DOHH2 (cell line): Measurements from ENCODE around the gene PCDH9.

Source experiments
- H3F3A ChIP-seq: fragments of 200-600 bp; sonication (generic), shearing (Covaris generic); 2 replicates; pipeline ENCODE4 v1.6.0; 2016; ENCODE audit warnings: antibody characterized with exemption, mild to moderate bottlenecking; ENCODE audit not compliant: control insufficient read depth, insufficient read depth
- H3K27ac ChIP-seq: fragments of 200-600 bp; sonication (generic); 2 replicates; pipeline ENCODE4 v1.5.1; 2014; ENCODE audit warnings: low read depth, mild to moderate bottlenecking, low read length, moderate library complexity
- H3K27me3 ChIP-seq: fragments of 200-600 bp; sonication (generic); 2 replicates; pipeline ENCODE4 v1.6.1; 2014; ENCODE audit warnings: mild to moderate bottlenecking, low read length, mixed read lengths; ENCODE audit not compliant: control insufficient read depth
- H3K36me3 ChIP-seq: fragments of 200-600 bp; sonication (generic); 2 replicates; pipeline ENCODE4 v1.6.1; 2014; ENCODE audit warnings: mild to moderate bottlenecking, low read length, moderate library complexity, mixed read lengths; ENCODE audit not compliant: control insufficient read depth
- H3K4me1 ChIP-seq: fragments of 200-600 bp; sonication (generic); 2 replicates; pipeline ENCODE4 v1.6.1; 2014; ENCODE audit warnings: mild to moderate bottlenecking, low read length, mixed read lengths; ENCODE audit not compliant: control insufficient read depth
- H3K4me2 ChIP-seq: fragments of 200-600 bp; sonication (generic); 2 replicates; pipeline ENCODE4 v1.6.0; 2014; ENCODE audit warnings: mild to moderate bottlenecking, low read length, moderate library complexity
- H3K4me3 ChIP-seq: fragments of 200-600 bp; sonication (generic); 2 replicates; pipeline ENCODE4 v1.5.1; 2014; ENCODE audit warnings: mild to moderate bottlenecking, low read length, mixed read lengths
- H3K79me2 ChIP-seq: fragments of 200-600 bp; sonication (generic); 2 replicates; pipeline ENCODE4 v1.6.1; 2014; ENCODE audit warnings: mild to moderate bottlenecking, low read length, mixed read lengths; ENCODE audit not compliant: control insufficient read depth
- H3K9me2 ChIP-seq: fragments of 200-600 bp; sonication (generic); replicated peaks from 2 replicates; pipeline ENCODE4 v1.6.1; 2014; ENCODE audit warnings: mild to moderate bottlenecking, low read length, mixed read lengths; ENCODE audit not compliant: control insufficient read depth
- H3K9me3 ChIP-seq: fragments of 200-600 bp; sonication (generic); 2 replicates; pipeline ENCODE4 v1.6.1; 2014; ENCODE audit warnings: antibody characterized with exemption, low read length, mixed read lengths; ENCODE audit not compliant: control insufficient read depth, insufficient read depth
- H4K20me1 ChIP-seq: fragments of 200-600 bp; sonication (generic); 2 replicates; pipeline ENCODE4 v1.6.0; 2014; ENCODE audit warnings: low read depth, mild to moderate bottlenecking, antibody characterized with exemption, low read length, moderate library complexity; ENCODE audit not compliant: control insufficient read depth, insufficient read depth
- EZH2phosphoT487 ChIP-seq: fragments of 200-600 bp; sonication (generic); IDR thresholded peaks from 2 replicates; pipeline ENCODE4 v1.6.1; 2017; ENCODE audit warnings: borderline replicate concordance, mild to moderate bottlenecking, antibody characterized with exemption, low read length, moderate library complexity, mixed read lengths
- TF ChIP-seq, protein P1 (sequence below): fragments of 200-600 bp; sonication (generic); IDR thresholded peaks from one replicate; pipeline ENCODE4 v1.5.1; 2014; ENCODE audit warnings: antibody characterized with exemption, mild to moderate bottlenecking, low read depth, low read length; ENCODE audit not compliant: poor library complexity, severe bottlenecking

PCDH9 gene

DNA sequence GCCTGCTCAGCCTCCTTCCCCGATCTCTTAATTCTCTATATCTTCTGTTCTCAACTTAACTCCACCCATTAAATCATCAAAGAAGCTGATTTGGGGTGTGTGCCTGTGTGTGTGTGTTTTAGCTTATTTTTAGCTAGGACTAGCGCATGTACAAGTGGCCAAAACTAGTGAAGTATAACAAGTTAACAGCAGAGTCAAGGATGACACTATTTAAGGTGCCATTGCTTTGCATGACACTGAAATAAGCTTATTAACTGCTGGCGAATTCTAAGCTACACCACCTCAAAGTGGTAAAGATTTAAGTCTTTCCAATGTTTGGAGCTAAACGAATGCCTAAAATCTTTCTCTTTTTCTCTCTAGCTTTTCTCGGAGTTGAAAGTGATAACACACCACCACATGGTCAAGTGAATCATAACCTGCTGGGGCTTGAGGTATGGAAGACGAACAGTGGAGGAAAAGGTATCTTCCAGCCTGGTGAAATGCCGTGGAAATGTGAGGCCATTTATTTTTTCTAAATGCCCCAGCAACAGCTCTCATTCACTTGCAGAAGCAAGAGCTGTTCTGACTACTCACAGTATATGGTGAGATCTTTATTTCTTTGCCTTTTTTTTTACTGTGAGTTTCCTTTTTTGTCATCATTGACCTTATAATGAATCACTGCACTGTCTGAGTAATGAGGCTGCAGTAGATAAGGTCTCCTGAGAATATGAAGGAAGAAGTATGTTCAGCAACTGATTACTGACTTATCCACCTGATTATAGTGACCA lies 570.3 kb downstream of the PCDH9 start:
- no peaks in the 10 kb centered on the region for H3K27me3 ChIP-seq
- H3K9me3 ChIP-seq: 0 out of 2 replicates have a peak, but pooled peaks cover 8% of the 10 kb centered on the region
- H3K9me2 ChIP-seq: no peaks in the 10 kb centered on the region
- H4K20me1 ChIP-seq: no peaks in the 10 kb centered on the region
- H3K27ac ChIP-seq: peak overlapping the region; percentile 93
- H3K36me3 ChIP-seq: peaks cover 33% of the 10 kb centered on the region
- peaks cover 84% of the 10 kb centered on the region for H3K4me1 ChIP-seq
- TF ChIP-seq, protein P1, sequence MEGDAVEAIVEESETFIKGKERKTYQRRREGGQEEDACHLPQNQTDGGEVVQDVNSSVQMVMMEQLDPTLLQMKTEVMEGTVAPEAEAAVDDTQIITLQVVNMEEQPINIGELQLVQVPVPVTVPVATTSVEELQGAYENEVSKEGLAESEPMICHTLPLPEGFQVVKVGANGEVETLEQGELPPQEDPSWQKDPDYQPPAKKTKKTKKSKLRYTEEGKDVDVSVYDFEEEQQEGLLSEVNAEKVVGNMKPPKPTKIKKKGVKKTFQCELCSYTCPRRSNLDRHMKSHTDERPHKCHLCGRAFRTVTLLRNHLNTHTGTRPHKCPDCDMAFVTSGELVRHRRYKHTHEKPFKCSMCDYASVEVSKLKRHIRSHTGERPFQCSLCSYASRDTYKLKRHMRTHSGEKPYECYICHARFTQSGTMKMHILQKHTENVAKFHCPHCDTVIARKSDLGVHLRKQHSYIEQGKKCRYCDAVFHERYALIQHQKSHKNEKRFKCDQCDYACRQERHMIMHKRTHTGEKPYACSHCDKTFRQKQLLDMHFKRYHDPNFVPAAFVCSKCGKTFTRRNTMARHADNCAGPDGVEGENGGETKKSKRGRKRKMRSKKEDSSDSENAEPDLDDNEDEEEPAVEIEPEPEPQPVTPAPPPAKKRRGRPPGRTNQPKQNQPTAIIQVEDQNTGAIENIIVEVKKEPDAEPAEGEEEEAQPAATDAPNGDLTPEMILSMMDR: no peak
- no peak for TF ChIP-seq EZH2phosphoT487
- H3K4me3 ChIP-seq: peak overlapping the region; percentile 77
- H3K79me2 ChIP-seq: no peaks in the 10 kb centered on the region
- H3K4me2 ChIP-seq: peak overlapping the region; percentile 93
- peaks cover 17% of the 10 kb centered on the region for H3F3A ChIP-seq

DNA sequence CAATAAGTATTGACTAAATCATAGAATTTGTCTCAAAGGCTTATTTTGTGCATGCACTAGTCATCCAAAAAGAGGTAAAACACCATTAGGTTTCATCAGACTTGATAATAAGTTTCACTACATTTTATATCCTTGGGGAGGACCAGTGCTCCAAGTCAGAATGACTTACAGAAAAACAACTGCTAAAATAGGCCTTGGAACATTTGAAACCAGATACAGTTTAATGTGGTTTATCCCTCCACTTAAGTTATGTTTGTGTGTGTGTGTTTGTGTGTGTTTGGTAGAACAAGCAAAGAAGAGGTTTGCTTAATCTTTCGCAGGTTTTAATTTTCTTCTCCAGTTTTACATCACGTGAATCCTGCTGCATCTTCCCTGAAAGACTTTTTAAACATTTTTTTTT lies 570.9 kb downstream of the PCDH9 start:
- no peaks in the 10 kb centered on the region for H3K27me3 ChIP-seq
- TF ChIP-seq EZH2phosphoT487: no peak
- TF ChIP-seq, protein P1: no peak
- no peaks in the 10 kb centered on the region for H3K9me2 ChIP-seq
- H3K4me3 ChIP-seq: peak overlapping the region; percentile 77
- 0 out of 2 replicates have a peak, but pooled peaks cover 8% of the 10 kb centered on the region for H3K9me3 ChIP-seq
- H4K20me1 ChIP-seq: no peaks in the 10 kb centered on the region
- H3K4me2 ChIP-seq: peak overlapping the region; percentile 93
- peak overlapping the region; percentile 93 for H3K27ac ChIP-seq
- H3K79me2 ChIP-seq: no peaks in the 10 kb centered on the region
- peaks cover 33% of the 10 kb centered on the region for H3K36me3 ChIP-seq
- peaks cover 17% of the 10 kb centered on the region for H3F3A ChIP-seq
- H3K4me1 ChIP-seq: peaks cover 83% of the 10 kb centered on the region

DNA sequence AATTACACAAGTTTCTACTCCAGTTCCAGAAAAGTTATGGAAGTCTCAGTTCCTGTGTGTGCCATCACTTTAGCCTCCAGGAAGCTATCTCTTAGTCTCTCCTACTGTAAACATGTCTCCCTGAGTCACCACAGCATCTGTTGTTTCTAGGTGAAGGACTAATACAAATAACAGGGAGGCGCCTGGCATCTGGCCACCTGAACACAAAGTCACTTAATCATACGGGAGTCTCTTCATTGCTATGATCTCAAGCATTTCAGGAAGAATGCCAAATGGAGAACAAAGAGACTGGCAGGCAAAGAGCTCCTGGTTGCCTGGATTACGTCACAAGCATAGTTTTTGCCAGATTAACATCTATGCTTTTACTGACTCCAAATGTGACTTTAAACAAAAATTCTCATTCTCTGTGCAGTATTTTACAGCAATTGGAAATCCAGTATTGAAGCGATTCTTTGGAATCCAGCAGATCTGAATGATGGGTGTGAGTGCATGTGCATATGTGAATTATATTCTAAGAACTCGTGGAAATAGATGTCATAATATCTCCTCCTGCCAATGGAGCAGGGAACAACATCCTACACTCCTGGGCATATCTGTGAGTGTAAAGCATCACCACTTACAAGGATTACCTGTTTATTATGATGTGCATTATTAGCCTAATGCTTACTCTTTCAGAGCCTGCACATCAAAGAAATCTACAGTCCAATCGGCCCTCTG lies 572.8 kb downstream of the PCDH9 start:
- Histone ChIP-seq H3K27ac (peak overlapping the region; percentile 17; the same call in 1 of the 2 replicates), H3F3A (peaks cover 17% of the 10 kb centered on the region), H3K4me2 (peak overlapping the region; percentile 43), H3K36me3 (peaks cover 31% of the 10 kb centered on the region), H3K27me3 (no peaks in the 10 kb centered on the region), H4K20me1 (no peaks in the 10 kb centered on the region), H3K4me1 (peaks cover 64% of the 10 kb centered on the region), H3K4me3 (peak overlapping the region; percentile 22), H3K9me3 (peaks cover 17% of the 10 kb centered on the region; the same call in 1 of the 2 replicates), H3K79me2 (no peaks in the 10 kb centered on the region), H3K9me2 (no peaks in the 10 kb centered on the region)
- no peak for TF ChIP-seq EZH2phosphoT487
- TF ChIP-seq, protein P1: no peak
